OCI-LY7 (cell line): ENCODE measurements around the gene GABRG3. TPM values are rescaled to one million over a fixed set of nuclear protein-coding genes. Genes with fewer than 3 reads are reported as not detected.

Experiments
- BruUV-seq: library from RNA; stranded (reverse); fragments of 400-500 nt; replicated peaks from 2 replicates; lab custom pipeline; 2021; lab: Mats Ljungman, UMichigan
- CTCF ChIA-PET: fragments of 300-600 bp; sonication (Branson Sonifier 250); formaldehyde crosslinking; loops from one replicate; lab custom pipeline; 2022; ENCODE audit warnings: antibody characterized with exemption; ENCODE audit not compliant: unreplicated experiment; lab: Charles Lee
- POLR2A ChIA-PET: fragments of 300-600 bp; sonication (Branson Sonifier 250); formaldehyde crosslinking; loops from one replicate; lab custom pipeline; 2022; ENCODE audit warnings: antibody characterized with exemption; lab: Charles Lee
- DNase-seq: peaks from one replicate; pipeline ENCODE4 v3.0.0-alpha.2; 2015; ENCODE audit warnings: low spot score
- H2AFZ ChIP-seq: fragments of 200-600 bp; sonication (generic), shearing (Covaris generic); 2 replicates; pipeline ENCODE4 v1.6.1; 2014; ENCODE audit warnings: mild to moderate bottlenecking, antibody characterized with exemption, low read length, moderate library complexity
- H3K27ac ChIP-seq: fragments of 200-600 bp; sonication (generic); 2 replicates; pipeline ENCODE4 v1.5.1; 2014; ENCODE audit warnings: mixed run types, low read depth, mild to moderate bottlenecking, moderate library complexity, low read length, inconsistent platforms; ENCODE audit not compliant: poor library complexity, severe bottlenecking
- H3K36me3 ChIP-seq: fragments of 200-600 bp; sonication (generic); 2 replicates; pipeline ENCODE4 v1.6.1; 2014; ENCODE audit warnings: mild to moderate bottlenecking, antibody characterized with exemption, low read length, moderate library complexity, mixed read lengths; ENCODE audit not compliant: insufficient read depth
- H3K4me1 ChIP-seq: fragments of 200-600 bp; sonication (generic); 2 replicates; pipeline ENCODE4 v1.5.1; 2014; ENCODE audit warnings: mild to moderate bottlenecking, low read length; ENCODE audit not compliant: insufficient read depth, poor library complexity, severe bottlenecking
- H3K4me2 ChIP-seq: fragments of 200-600 bp; sonication (generic); 2 replicates; pipeline ENCODE4 v1.6.1; 2014; ENCODE audit warnings: mild to moderate bottlenecking, low read length
- H3K4me3 ChIP-seq: fragments of 200-600 bp; sonication (generic); 2 replicates; pipeline ENCODE4 v1.5.1; 2014; ENCODE audit warnings: mild to moderate bottlenecking, low read depth, low read length; ENCODE audit not compliant: poor library complexity, severe bottlenecking
- H3K79me2 ChIP-seq: fragments of 200-600 bp; sonication (generic); 2 replicates; pipeline ENCODE4 v1.6.1; 2016; ENCODE audit warnings: low read depth, mild to moderate bottlenecking, low read length, moderate library complexity, mixed read lengths; ENCODE audit not compliant: insufficient read depth
- H3K9me2 ChIP-seq: fragments of 200-600 bp; sonication (generic); 2 replicates; pipeline ENCODE4 v1.6.1; 2016; ENCODE audit warnings: mild to moderate bottlenecking, low read length, mixed read lengths; ENCODE audit not compliant: insufficient read depth
- H3K9me3 ChIP-seq: fragments of 200-600 bp; sonication (generic); 2 replicates; pipeline ENCODE4 v1.6.1; 2014; ENCODE audit warnings: mild to moderate bottlenecking, mixed run types, low read length, mixed read lengths
- H4K20me1 ChIP-seq: fragments of 200-600 bp; sonication (generic); 2 replicates; pipeline ENCODE4 v1.6.1; 2014; ENCODE audit warnings: mild to moderate bottlenecking, antibody characterized with exemption, low read length, moderate library complexity, mixed read lengths; ENCODE audit not compliant: insufficient read depth
- EZH2phosphoT487 ChIP-seq: fragments of 200-600 bp; sonication (generic); IDR thresholded peaks from 2 replicates; pipeline ENCODE4 v1.6.1; 2018; ENCODE audit warnings: low read depth, borderline replicate concordance, mild to moderate bottlenecking, mixed run types, antibody characterized with exemption, low read length, moderate library complexity, mixed read lengths
- intact Hi-C: fragments of 100-400 bp; cut with micrococcal nuclease; formaldehyde crosslinking; loops from one replicate; pipeline ENCODE4 v1.10.0; 2022; ENCODE audit not compliant: unreplicated experiment
- total RNA-seq, 2 experiments: library from RNA; depleted of rRNA in 1 of 2; stranded (reverse); fragments of >200 nt in 1 of 2; shearing (Covaris generic) in 1 of 2; gene quantifications; 2 replicates each; pipeline ENCODE4 v1.2.3, GENCODE V29; 2014 to 2022
- TF ChIP-seq, protein P1 (sequence below): fragments of 200-600 bp; sonication (generic); conservative IDR thresholded peaks from 2 replicates; pipeline ENCODE4 v1.5.1; 2014; ENCODE audit warnings: mild to moderate bottlenecking, antibody characterized with exemption, low read length, moderate library complexity, mixed read lengths

Gene GABRG3
- total RNA-seq, 2 experiments from 2014 or later: not detected

DNA sequence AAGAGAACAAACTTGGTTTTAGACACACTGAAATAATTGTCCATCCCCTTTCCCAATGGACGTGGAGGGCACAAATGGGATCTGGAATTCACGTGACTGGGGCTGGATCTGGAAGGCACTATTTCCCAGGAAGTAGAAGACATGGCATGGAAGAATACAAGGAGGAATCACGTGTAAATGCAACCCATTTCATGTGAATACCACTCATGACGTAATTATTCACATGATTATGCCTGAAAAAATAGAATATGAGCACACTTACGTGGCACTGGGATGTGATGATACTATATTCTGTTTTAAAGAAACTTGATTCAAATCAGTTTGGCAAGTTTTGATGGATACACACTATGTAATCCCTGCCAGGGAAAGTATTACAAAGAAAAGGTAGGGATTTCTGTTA lies 477.3 kb downstream of the GABRG3 start:
- TF ChIP-seq, protein P1, sequence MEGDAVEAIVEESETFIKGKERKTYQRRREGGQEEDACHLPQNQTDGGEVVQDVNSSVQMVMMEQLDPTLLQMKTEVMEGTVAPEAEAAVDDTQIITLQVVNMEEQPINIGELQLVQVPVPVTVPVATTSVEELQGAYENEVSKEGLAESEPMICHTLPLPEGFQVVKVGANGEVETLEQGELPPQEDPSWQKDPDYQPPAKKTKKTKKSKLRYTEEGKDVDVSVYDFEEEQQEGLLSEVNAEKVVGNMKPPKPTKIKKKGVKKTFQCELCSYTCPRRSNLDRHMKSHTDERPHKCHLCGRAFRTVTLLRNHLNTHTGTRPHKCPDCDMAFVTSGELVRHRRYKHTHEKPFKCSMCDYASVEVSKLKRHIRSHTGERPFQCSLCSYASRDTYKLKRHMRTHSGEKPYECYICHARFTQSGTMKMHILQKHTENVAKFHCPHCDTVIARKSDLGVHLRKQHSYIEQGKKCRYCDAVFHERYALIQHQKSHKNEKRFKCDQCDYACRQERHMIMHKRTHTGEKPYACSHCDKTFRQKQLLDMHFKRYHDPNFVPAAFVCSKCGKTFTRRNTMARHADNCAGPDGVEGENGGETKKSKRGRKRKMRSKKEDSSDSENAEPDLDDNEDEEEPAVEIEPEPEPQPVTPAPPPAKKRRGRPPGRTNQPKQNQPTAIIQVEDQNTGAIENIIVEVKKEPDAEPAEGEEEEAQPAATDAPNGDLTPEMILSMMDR: no peak
- TF ChIP-seq EZH2phosphoT487: no peak
- H3K9me2 ChIP-seq: no peaks in the 10 kb centered on the region
- no peak overlapping the region for H3K4me2 ChIP-seq
- no peaks in the 10 kb centered on the region for H3K36me3 ChIP-seq
- no peaks in the 10 kb centered on the region for H3K9me3 ChIP-seq
- H2AFZ ChIP-seq: no peak overlapping the region
- H4K20me1 ChIP-seq: no peaks in the 10 kb centered on the region
- ChIA-PET POLR2A (interaction anchor here (0.6 to 0.7 kb wide), 2 partner anchors 52 to 587 kb away, joined by 3 read pairs; no protein-coding TSS in a partner anchor), CTCF (no interaction called here)
- no peak for DNase-seq
- H3K4me1 ChIP-seq: no peaks in the 10 kb centered on the region
- no peak overlapping the region for H3K27ac ChIP-seq
- intact Hi-C loops: no loop called here
- H3K79me2 ChIP-seq: no peaks in the 10 kb centered on the region
- BruUV-seq: no TSS peak
- no peak overlapping the region for H3K4me3 ChIP-seq

GRCh38 chr15:27448986-27449385 lies 478.0 kb downstream of the GABRG3 start:
- BruUV-seq: no TSS peak
- intact Hi-C loops: no loop called here
- no peak overlapping the region for H3K27ac ChIP-seq
- H3K36me3 ChIP-seq: no peaks in the 10 kb centered on the region
- POLR2A ChIA-PET: no interaction called here
- H2AFZ ChIP-seq: no peak overlapping the region
- no peaks in the 10 kb centered on the region for H3K4me1 ChIP-seq
- H3K79me2 ChIP-seq: no peaks in the 10 kb centered on the region
- no peak overlapping the region for H3K4me3 ChIP-seq
- no peaks in the 10 kb centered on the region for H4K20me1 ChIP-seq
- H3K9me3 ChIP-seq: no peaks in the 10 kb centered on the region
- H3K4me2 ChIP-seq: no peak overlapping the region
- no peak for DNase-seq
- TF ChIP-seq, protein P1: no peak
- no peak for TF ChIP-seq EZH2phosphoT487
- H3K9me2 ChIP-seq: no peaks in the 10 kb centered on the region
- CTCF ChIA-PET: no interaction called here

- no TSS peak for BruUV-seq
- DNase-seq: no peak
- no peaks in the 10 kb centered on the region for H3K9me3 ChIP-seq
- TF ChIP-seq, protein P1: no peak
- no peak for TF ChIP-seq EZH2phosphoT487
- no peak overlapping the region for H3K27ac ChIP-seq
- H3K36me3 ChIP-seq: no peaks in the 10 kb centered on the region
- no peaks in the 10 kb centered on the region for H4K20me1 ChIP-seq
- H3K9me2 ChIP-seq: no peaks in the 10 kb centered on the region
- H3K4me2 ChIP-seq: no peak overlapping the region
- ChIA-PET POLR2A (no interaction called here), CTCF (no interaction called here)
- no peaks in the 10 kb centered on the region for H3K79me2 ChIP-seq
- intact Hi-C loops: no loop called here
- no peak overlapping the region for H3K4me3 ChIP-seq
- H2AFZ ChIP-seq: no peak overlapping the region
- no peaks in the 10 kb centered on the region for H3K4me1 ChIP-seq
Measured at GRCh38 chr15:27449941-27450340, 479.0 kb downstream of the GABRG3 start.
